CD14-positive monocyte (primary cell): ENCODE results near the gene NUP153. TPM values are rescaled to one million over a fixed set of nuclear protein-coding genes. Genes with fewer than 3 reads are reported as not detected.

Experiments used
- DNase-seq, 3 donors: peaks; one replicate each; pipeline ENCODE4 v3.0.0-alpha.2; 2011 to 2022
- H2AFZ ChIP-seq: 2 replicates; pipeline ENCODE4 v1.6.0; 2012; ENCODE audit warnings: mild to moderate bottlenecking, low read depth, low read length, inconsistent platforms; ENCODE audit not compliant: insufficient read depth, poor library complexity, severe bottlenecking
- H3K27ac ChIP-seq, 2 donors: 1 replicate in 1 of 2; 2 replicates in 1 of 2; pipeline ENCODE4 v1.5.1; 2012 to 2013; ENCODE audit warnings: low read length in 2 of 2, control low read depth in 1 of 2, inconsistent platforms in 1 of 2, low read depth in 1 of 2, mild to moderate bottlenecking in 1 of 2
- H3K27me3 ChIP-seq, 2 donors: one replicate each; pipeline versions ENCODE4 v1.6.0 to v1.6.1; 2011 to 2013; ENCODE audit warnings: low read length in 2 of 2; ENCODE audit not compliant: control insufficient read depth in 2 of 2, insufficient read depth in 2 of 2
- H3K36me3 ChIP-seq, 2 donors: replicated peaks in 1 of 2; 1 replicate in 1 of 2; 2 replicates in 1 of 2; pipeline versions ENCODE4 v1.5.1 to v1.6.1; 2012 to 2013; ENCODE audit warnings: low read length in 2 of 2, control low read depth in 1 of 2, inconsistent platforms in 1 of 2, mild to moderate bottlenecking in 1 of 2; ENCODE audit not compliant: insufficient read depth in 2 of 2, control insufficient read depth in 1 of 2
- H3K4me1 ChIP-seq, 2 donors: 1 replicate in 1 of 2; 2 replicates in 1 of 2; pipeline versions ENCODE4 v1.5.1 to v1.6.1; 2012 to 2013; ENCODE audit warnings: low read length in 2 of 2, control low read depth in 1 of 2, inconsistent platforms in 1 of 2, mild to moderate bottlenecking in 1 of 2, moderate library complexity in 1 of 2; ENCODE audit not compliant: insufficient read depth in 2 of 2, control insufficient read depth in 1 of 2
- H3K4me2 ChIP-seq: replicated peaks from 2 replicates; pipeline ENCODE3; 2012; ENCODE audit warnings: low read length, moderate library complexity, mild to moderate bottlenecking; ENCODE audit not compliant: poor library complexity, severe bottlenecking; ENCODE audit errors: extremely low read depth
- H3K4me3 ChIP-seq, 3 experiments: fragments of 200-600 bp in 1 of 3; sonication (generic) in 1 of 3; replicated peaks in 1 of 3; 1 replicate in 2 of 3; 2 replicates in 1 of 3; pipeline ENCODE4 v1.5.1; 2011 to 2013; ENCODE audit warnings: low read length in 3 of 3, mild to moderate bottlenecking in 3 of 3, control low read depth in 2 of 3, low read depth in 2 of 3, inconsistent platforms in 1 of 3, moderate library complexity in 1 of 3
- H3K79me2 ChIP-seq: 2 replicates; pipeline ENCODE4 v1.6.0; 2012; ENCODE audit warnings: mild to moderate bottlenecking, control low read depth, inconsistent platforms, low read length, moderate library complexity; ENCODE audit not compliant: insufficient read depth
- H3K9ac ChIP-seq: 2 replicates; pipeline ENCODE4 v1.6.0; 2017; ENCODE audit warnings: low read length, mild to moderate bottlenecking; ENCODE audit not compliant: insufficient read depth, poor library complexity, severe bottlenecking
- H3K9me3 ChIP-seq, 2 donors: replicated peaks in 1 of 2; 1 replicate in 1 of 2; 2 replicates in 1 of 2; pipeline versions ENCODE4 v1.5.1 to v1.6.1; 2012 to 2013; ENCODE audit warnings: low read length in 2 of 2, control low read depth in 1 of 2; ENCODE audit not compliant: control insufficient read depth in 1 of 2, insufficient read depth in 1 of 2
- H4K20me1 ChIP-seq: 2 replicates; pipeline ENCODE4 v1.6.0; 2012; ENCODE audit warnings: mild to moderate bottlenecking, low read length, control low read depth, moderate library complexity; ENCODE audit not compliant: insufficient read depth
- H3K27ac Mint-ChIP-seq, 7 donors: one replicate each; pipeline ENCODE4 v1.8.0; 2020; ENCODE audit warnings: mild to moderate bottlenecking in 7 of 7, mixed read lengths in 7 of 7, moderate library complexity in 6 of 7, inconsistent platforms in 2 of 7
- H3K27me3 Mint-ChIP-seq, 3 donors: one replicate each; pipeline ENCODE4 v1.8.0; 2021 to 2022; ENCODE audit warnings: low read depth in 3 of 3, mild to moderate bottlenecking in 3 of 3, mixed read lengths in 3 of 3, moderate library complexity in 3 of 3, inconsistent platforms in 1 of 3
- H3K36me3 Mint-ChIP-seq, 2 donors: one replicate each; pipeline ENCODE4 v1.8.0; 2020; ENCODE audit warnings: mixed read lengths in 2 of 2, inconsistent platforms in 1 of 2, mild to moderate bottlenecking in 1 of 2
- H3K4me1 Mint-ChIP-seq: one replicate; pipeline ENCODE4 v1.8.0; 2020; ENCODE audit warnings: mild to moderate bottlenecking, mixed read lengths
- H3K4me3 Mint-ChIP-seq, 2 donors: one replicate each; pipeline ENCODE4 v1.8.0; 2020; ENCODE audit warnings: mild to moderate bottlenecking in 2 of 2, mixed read lengths in 2 of 2, moderate library complexity in 1 of 2
- H3K9me3 Mint-ChIP-seq, 7 donors: one replicate each; pipeline ENCODE4 v1.8.0; 2020 to 2022; ENCODE audit warnings: mixed read lengths in 7 of 7, mild to moderate bottlenecking in 6 of 7, moderate library complexity in 6 of 7, inconsistent platforms in 2 of 7
- CTCF ChIP-seq: fragments of 200-600 bp; IDR thresholded peaks from one replicate; pipeline ENCODE4 v1.8.0; 2022; ENCODE audit warnings: antibody characterized with exemption, mild to moderate bottlenecking
- WGBS: methylation state at CpG from one replicate; pipeline ENCODE4 v1.1.5; 2013; ENCODE audit warnings: missing lambda C conversion rate; ENCODE audit not compliant: insufficient coverage; 5-methylcytosine and 5-hydroxymethylcytosine counted together
- intact Hi-C, 2 donors: fragments of 100-400 bp; cut with micrococcal nuclease; formaldehyde crosslinking; loops; one replicate each; pipeline versions ENCODE4 v1.15.0 to v1.15.1; 2023
- polyA plus RNA-seq, 3 donors: library from polyadenylated mRNA; depleted of rRNA in 1 of 3; unstranded in 2 of 3; stranded (reverse) in 1 of 3; fragments of 300-500 nt in 2 of 3; fragments of >200 nt in 1 of 3; fragmentation: Illumina TruSeq in 2 of 3; gene quantifications; 1 replicate in 2 of 3; 2 replicates in 1 of 3; pipeline ENCODE4 v1.2.3, GENCODE V29; 2012 to 2021

Gene NUP153
- polyA plus RNA-seq, 3 donors: 0.99 to 13.8 (median 2.3) TPM

- no peak overlapping the region for H3K27ac Mint-ChIP-seq
- H3K9me3 Mint-ChIP-seq: peaks cover 0 to 7% (median 4%) of the 10 kb centered on the region in 7 donors
- H3K4me1 Mint-ChIP-seq: peaks cover 2% of the 10 kb centered on the region
- no peaks in the 10 kb centered on the region for H4K20me1 ChIP-seq
- H3K27me3 ChIP-seq: no peaks in the 10 kb centered on the region
- peaks cover 0 to 4% of the 10 kb centered on the region in 2 donors for H3K9me3 ChIP-seq
- intact Hi-C loops: no loop called here
- H3K79me2 ChIP-seq: no peaks in the 10 kb centered on the region
- no peaks in the 10 kb centered on the region for H3K36me3 Mint-ChIP-seq
- no peak overlapping the region for H3K4me3 ChIP-seq
- no peak overlapping the region for H3K4me3 Mint-ChIP-seq
- WGBS: 98% methylated on average over 39 of the region's 49 CpGs
- no peaks in the 10 kb centered on the region for H3K4me1 ChIP-seq
- peaks cover 0 to 4% (median 2%) of the 10 kb centered on the region in 3 donors for H3K27me3 Mint-ChIP-seq
- H2AFZ ChIP-seq: no peak overlapping the region
- TF ChIP-seq CTCF: no peak
- H3K36me3 ChIP-seq: no peaks in the 10 kb centered on the region
- no peak overlapping the region for H3K9ac ChIP-seq
- H3K4me2 ChIP-seq: no peak overlapping the region
- H3K27ac ChIP-seq: no peak overlapping the region
- no peak for DNase-seq
Observed at GRCh38 chr6:17728551-17729222, 22.0 kb upstream of the NUP153 start.

- Histone ChIP-seq H3K79me2 (no peaks in the 10 kb centered on the region), H3K27ac (no peak overlapping the region), H3K36me3 (no peaks in the 10 kb centered on the region), H3K9ac (no peak overlapping the region), H2AFZ (peak overlapping the region; percentile 59), H3K4me2 (no peak overlapping the region), H3K9me3 (peaks cover 0 to 4% of the 10 kb centered on the region in 2 donors), H3K4me3 (no peak overlapping the region), H4K20me1 (no peaks in the 10 kb centered on the region), H3K27me3 (no peaks in the 10 kb centered on the region), H3K4me1 (no peaks in the 10 kb centered on the region)
- peaks cover 2 to 4% (median 2%) of the 10 kb centered on the region in 3 donors for H3K27me3 Mint-ChIP-seq
- no peak for DNase-seq
- H3K27ac Mint-ChIP-seq: no peak overlapping the region
- intact Hi-C loops: no loop called here
- WGBS: 14% methylated on average over 6 of the region's 6 CpGs
- no peaks in the 10 kb centered on the region for H3K36me3 Mint-ChIP-seq
- no peak for TF ChIP-seq CTCF
- H3K9me3 Mint-ChIP-seq: peaks cover 0 to 7% (median 3%) of the 10 kb centered on the region in 7 donors
- peaks cover 2% of the 10 kb centered on the region for H3K4me1 Mint-ChIP-seq
- no peak overlapping the region for H3K4me3 Mint-ChIP-seq
Observed at GRCh38 chr6:17725083-17725482, 18.4 kb upstream of the NUP153 start.
